Fibroblast of the aortic adventitia (primary cell): Measurements from ENCODE around the gene NLGN2. TPM values are rescaled to one million over a fixed set of nuclear protein-coding genes. Genes with fewer than 3 reads are reported as not detected.

Experiments used
- DNase-seq: peaks from one replicate; pipeline ENCODE4 v3.0.0-alpha.2; 2010; ENCODE audit warnings: low read depth
- H3K4me3 ChIP-seq: 2 replicates; pipeline ENCODE4 v1.5.1; 2011; ENCODE audit warnings: low read depth, mild to moderate bottlenecking, control low read depth, low read length, moderate library complexity
- CTCF ChIP-seq: IDR thresholded peaks from 2 replicates; pipeline ENCODE4 v1.5.1; 2011; ENCODE audit warnings: mild to moderate bottlenecking, low read length, control low read depth, inconsistent platforms; ENCODE audit not compliant: insufficient read depth
- total RNA-seq: library from RNA; depleted of rRNA; stranded (reverse); fragments of >200 nt; gene quantifications from 2 replicates; pipeline ENCODE4 v1.2.3, GENCODE V29; 2012; ENCODE audit warnings: low replicate concordance

The NLGN2 gene
- total RNA-seq, 1 donor: 7.0 TPM

GRCh38 chr17:7440113-7440833, 32.6 kb downstream of the NLGN2 start:
- no peak for TF ChIP-seq CTCF
- peak overlapping the region; percentile 57 for H3K4me3 ChIP-seq
- DNase-seq: peak; percentile 22

- no peak overlapping the region for H3K4me3 ChIP-seq
- peak; percentile 23 for TF ChIP-seq CTCF
- peak; percentile 22 for DNase-seq
Measured at GRCh38 chr17:7440834-7441195, 33.2 kb downstream of the NLGN2 start.

- TF ChIP-seq CTCF: no peak
- peak; percentile 25 for DNase-seq
- no peak overlapping the region for H3K4me3 ChIP-seq
Measured at GRCh38 chr17:7441266-7441665, 33.6 kb downstream of the NLGN2 start.

GRCh38 chr17:7442142-7442541, 34.5 kb downstream of the NLGN2 start:
- no peak for DNase-seq
- no peak overlapping the region for H3K4me3 ChIP-seq
- no peak for TF ChIP-seq CTCF

GRCh38 chr17:7443499-7444485, 36.1 kb downstream of the NLGN2 start:
- peak; percentile 81 for DNase-seq
- no peak for TF ChIP-seq CTCF
- no peak overlapping the region for H3K4me3 ChIP-seq

GRCh38 chr17:7444682-7445618, 37.3 kb downstream of the NLGN2 start, which contains the start of gene CHRNB1:
CHRNB1 (plus strand) TSS chr17:7445061; CDS start chr17:7445128, 67 bp downstream.
- TF ChIP-seq CTCF: no peak
- peak within 1 kb of the TSS; percentile 33 for H3K4me3 ChIP-seq
- no peak for DNase-seq
